Stimulated activated effector memory CD8-positive, alpha-beta T cell treated with anti-CD3 and anti-CD28 coated beads, Interleukin-12 subunit alpha, Interleukin-12 subunit beta, amount 100 ng/mL, for 72 hours (primary cell): ENCODE results near the gene MSANTD7.

ENCODE experiments used
- ATAC-seq: fragments of 150-1000 bp; cut with Tn5 transposase; 2 replicates; pipeline ENCODE4 v1.10.0; 2021
- DNase-seq, 2 donors: peaks; one replicate each; pipeline ENCODE4 v3.0.0; 2021 to 2022; ENCODE audit warnings: low spot score in 2 of 2
- H3K27ac Mint-ChIP-seq: one replicate; pipeline ENCODE4 v1.8.0; 2022; ENCODE audit warnings: mild to moderate bottlenecking, mixed read lengths
- H3K36me3 Mint-ChIP-seq: one replicate; pipeline ENCODE4 v1.8.0; 2022; ENCODE audit warnings: mild to moderate bottlenecking, mixed read lengths
- H3K4me1 Mint-ChIP-seq: one replicate; pipeline ENCODE4 v1.8.0; 2022; ENCODE audit warnings: mixed read lengths
- H3K4me3 Mint-ChIP-seq: one replicate; pipeline ENCODE4 v1.8.0; 2022; ENCODE audit warnings: mild to moderate bottlenecking, mixed read lengths
- H3K9me3 Mint-ChIP-seq: one replicate; pipeline ENCODE4 v1.8.0; 2022; ENCODE audit warnings: mixed read lengths

Gene MSANTD7

GRCh38 chr10:14822879-14823755 lies 15.0 kb upstream of the MSANTD7 start:
- peak overlapping the region; percentile 54 for H3K27ac Mint-ChIP-seq
- H3K36me3 Mint-ChIP-seq = no peaks in the 10 kb centered on the region
- no peak overlapping the region for H3K4me3 Mint-ChIP-seq
- ATAC-seq (no peak), DNase-seq (no peak)
- H3K9me3 Mint-ChIP-seq = no peaks in the 10 kb centered on the region
- peaks cover 11% of the 10 kb centered on the region for H3K4me1 Mint-ChIP-seq

- peaks cover 11% of the 10 kb centered on the region for H3K4me1 Mint-ChIP-seq
- H3K27ac Mint-ChIP-seq = no peak overlapping the region
- no peak for ATAC-seq
Observed at GRCh38 chr10:14823966-14824365, 14.1 kb upstream of the MSANTD7 start.

DNA sequence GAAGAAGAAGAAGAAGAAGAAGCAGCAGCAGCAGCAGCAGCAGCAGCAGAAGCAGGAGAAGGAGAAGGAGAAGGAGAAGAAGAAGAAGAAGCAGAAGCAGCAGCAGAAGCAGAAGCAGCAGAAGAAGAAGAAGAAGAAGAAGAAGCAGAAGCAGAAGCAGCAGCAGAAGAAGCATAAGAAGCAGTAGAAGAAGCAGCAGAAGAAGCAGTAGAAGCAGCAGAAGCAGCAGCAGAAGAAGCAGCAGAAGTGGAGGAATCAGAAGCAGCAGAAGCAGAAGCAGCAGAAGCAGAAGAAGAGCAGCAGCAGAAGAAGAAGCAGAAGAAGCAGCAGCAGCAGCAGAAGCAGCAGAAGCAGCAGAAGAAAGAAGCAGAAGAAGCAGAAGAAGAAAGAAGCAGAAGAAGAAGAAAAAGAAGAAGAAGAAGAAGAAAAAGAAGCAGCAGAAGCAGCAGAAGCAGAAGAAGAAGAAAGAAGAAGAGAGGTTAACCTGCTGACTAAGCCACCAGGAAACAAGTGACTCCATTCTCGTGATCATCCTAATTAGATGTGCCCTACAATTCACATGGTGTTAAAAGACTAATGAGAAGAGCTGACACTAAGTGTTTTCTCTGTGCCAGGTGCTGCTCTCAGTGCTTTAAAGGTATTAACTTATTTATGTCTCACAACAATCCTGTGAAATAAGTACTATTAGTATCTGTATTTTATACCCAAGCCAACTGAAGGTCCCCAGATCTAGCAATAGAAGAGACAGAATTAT lies 11.9 kb upstream of the MSANTD7 start:
- ATAC-seq = no peak
- DNase-seq = no peak
- Mint-ChIP-seq H3K27ac (peak overlapping the region; percentile 8), H3K4me1 (peaks cover 11% of the 10 kb centered on the region), H3K36me3 (no peaks in the 10 kb centered on the region), H3K9me3 (no peaks in the 10 kb centered on the region), H3K4me3 (no peak overlapping the region)

More at GRCh38 chr10:14823966-14824365, 14.1 kb upstream of the MSANTD7 start:
- no peaks in the 10 kb centered on the region for H3K9me3 Mint-ChIP-seq
- H3K4me3 Mint-ChIP-seq = no peak overlapping the region
- DNase-seq = no peak
- no peaks in the 10 kb centered on the region for H3K36me3 Mint-ChIP-seq

DNA sequence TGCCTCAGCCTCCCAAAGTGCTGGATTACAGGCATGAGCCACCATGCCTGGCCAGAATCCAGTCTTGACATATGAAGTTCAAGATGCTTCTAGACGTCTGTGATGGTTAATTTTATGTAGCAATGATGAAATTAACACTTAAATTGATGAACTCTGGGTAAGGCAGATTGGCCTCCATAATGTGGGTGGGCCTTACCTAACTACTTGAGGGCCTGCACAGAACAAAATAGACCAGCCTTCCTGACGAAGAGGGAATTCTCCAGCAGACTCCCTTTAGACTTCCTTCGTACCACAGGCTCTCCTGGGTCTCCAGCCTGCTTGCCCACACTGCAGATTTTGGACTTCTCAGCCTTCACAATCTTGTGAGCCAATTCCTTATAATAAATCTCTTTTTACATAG lies 5.0 kb upstream of the MSANTD7 start:
- peaks cover 4% of the 10 kb centered on the region for H3K36me3 Mint-ChIP-seq

GRCh38 chr10:14836208-14836607 lies 1.9 kb upstream of the MSANTD7 start:
- no peak overlapping the region for H3K27ac Mint-ChIP-seq
- H3K4me1 Mint-ChIP-seq = peaks cover 8% of the 10 kb centered on the region
- H3K9me3 Mint-ChIP-seq = no peaks in the 10 kb centered on the region
- H3K4me3 Mint-ChIP-seq = no peak overlapping the region
- peaks cover 35% of the 10 kb centered on the region for H3K36me3 Mint-ChIP-seq
- DNase-seq (no peak), ATAC-seq (no peak)

More for the DNA sequence above, 5.0 kb upstream of the MSANTD7 start:
- no peaks in the 10 kb centered on the region for H3K4me1 Mint-ChIP-seq
- H3K27ac Mint-ChIP-seq = no peak overlapping the region
- H3K9me3 Mint-ChIP-seq = no peaks in the 10 kb centered on the region
- ATAC-seq (no peak), DNase-seq (no peak)
- H3K4me3 Mint-ChIP-seq = no peak overlapping the region

- Mint-ChIP-seq H3K36me3 (peaks cover 45% of the 10 kb centered on the region), H3K9me3 (no peaks in the 10 kb centered on the region), H3K27ac (peak overlapping the region; percentile 96), H3K4me1 (peaks cover 12% of the 10 kb centered on the region), H3K4me3 (peak overlapping the region; percentile 92)
- ATAC-seq (no peak), DNase-seq (no peak)
Observed at GRCh38 chr10:14837003-14837756, 926 bp upstream of the MSANTD7 start.

DNA sequence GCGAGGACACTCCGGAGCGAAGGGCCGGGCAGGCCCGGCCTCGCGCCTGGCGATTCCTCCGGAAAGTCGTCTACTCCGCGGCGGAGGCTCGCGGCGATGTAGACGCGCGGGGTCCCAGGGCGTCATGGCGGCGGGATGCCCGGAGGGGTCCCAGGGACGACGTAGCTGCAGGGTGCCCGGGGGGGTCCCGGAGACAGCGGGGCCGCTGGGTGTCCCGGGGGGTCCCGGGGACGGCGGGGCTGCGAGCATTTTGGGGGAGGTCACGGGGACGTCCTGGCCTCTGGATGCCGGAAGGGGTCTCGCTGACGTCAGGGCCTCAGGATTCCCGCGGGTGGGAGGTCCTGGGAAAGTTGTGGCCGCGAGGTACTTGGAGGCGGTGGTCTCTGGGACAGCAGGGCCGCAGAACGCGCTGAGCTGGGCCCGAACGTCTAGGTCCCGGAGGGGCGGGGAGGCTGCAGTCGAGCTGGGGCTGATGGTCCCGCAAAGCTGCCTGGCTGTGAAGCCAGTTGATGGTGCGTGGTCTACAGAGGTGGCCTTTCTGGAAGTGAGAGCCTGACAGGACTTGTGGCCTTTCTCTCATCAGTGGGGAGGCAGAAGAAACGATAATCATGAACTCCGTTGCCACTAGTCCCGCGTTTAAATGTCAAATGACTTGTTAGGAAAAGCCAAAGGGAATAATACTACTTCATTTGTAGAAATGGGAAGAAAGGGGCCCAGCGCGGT lies 637 bp downstream of the MSANTD7 start:
- H3K4me3 Mint-ChIP-seq = peak overlapping the region; percentile 92
- peak overlapping the region; percentile 96 for H3K27ac Mint-ChIP-seq
- peaks cover 16% of the 10 kb centered on the region for H3K4me1 Mint-ChIP-seq
- H3K9me3 Mint-ChIP-seq = no peaks in the 10 kb centered on the region
- DNase-seq = peak in 1 of 2 donors; percentile 69
- H3K36me3 Mint-ChIP-seq = peaks cover 60% of the 10 kb centered on the region
- peak; percentile 22 for ATAC-seq

- Mint-ChIP-seq H3K9me3 (no peaks in the 10 kb centered on the region), H3K4me1 (peaks cover 16% of the 10 kb centered on the region), H3K4me3 (peak overlapping the region; percentile 92), H3K27ac (peak overlapping the region; percentile 96), H3K36me3 (peaks cover 65% of the 10 kb centered on the region)
- no peak for DNase-seq
- ATAC-seq = no peak
Observed at GRCh38 chr10:14839305-14839695, 1.2 kb downstream of the MSANTD7 start.

- Mint-ChIP-seq H3K4me3 (peak overlapping the region; percentile 92), H3K27ac (no peak overlapping the region), H3K9me3 (no peaks in the 10 kb centered on the region), H3K36me3 (peaks cover 74% of the 10 kb centered on the region), H3K4me1 (peaks cover 16% of the 10 kb centered on the region)
- ATAC-seq = no peak
- DNase-seq = no peak
Observed at GRCh38 chr10:14840178-14840577, 2.1 kb downstream of the MSANTD7 start.

- Mint-ChIP-seq H3K9me3 (no peaks in the 10 kb centered on the region), H3K27ac (no peak overlapping the region), H3K36me3 (peaks cover 86% of the 10 kb centered on the region), H3K4me3 (no peak overlapping the region), H3K4me1 (peaks cover 16% of the 10 kb centered on the region)
- DNase-seq (no peak), ATAC-seq (no peak)
Observed at GRCh38 chr10:14843327-14843988, 5.4 kb downstream of the MSANTD7 start.

- H3K9me3 Mint-ChIP-seq = no peaks in the 10 kb centered on the region
- DNase-seq = no peak
- H3K4me1 Mint-ChIP-seq = peaks cover 7% of the 10 kb centered on the region
- H3K4me3 Mint-ChIP-seq = no peak overlapping the region
- no peak overlapping the region for H3K27ac Mint-ChIP-seq
- ATAC-seq = no peak
- H3K36me3 Mint-ChIP-seq = peaks cover 86% of the 10 kb centered on the region
Observed at GRCh38 chr10:14844948-14845347, 6.8 kb downstream of the MSANTD7 start.

GRCh38 chr10:14852236-14852635 lies 14.1 kb downstream of the MSANTD7 start:
- Mint-ChIP-seq H3K9me3 (no peaks in the 10 kb centered on the region), H3K4me1 (no peaks in the 10 kb centered on the region), H3K4me3 (no peak overlapping the region), H3K27ac (no peak overlapping the region), H3K36me3 (peaks cover 92% of the 10 kb centered on the region)
- ATAC-seq (no peak), DNase-seq (no peak)

GRCh38 chr10:14855453-14855852 lies 17.3 kb downstream of the MSANTD7 start:
- peaks cover 93% of the 10 kb centered on the region for H3K36me3 Mint-ChIP-seq
- no peak for DNase-seq
- H3K4me1 Mint-ChIP-seq = peaks cover 11% of the 10 kb centered on the region
- H3K9me3 Mint-ChIP-seq = no peaks in the 10 kb centered on the region
- ATAC-seq = no peak
- H3K27ac Mint-ChIP-seq = no peak overlapping the region
- H3K4me3 Mint-ChIP-seq = no peak overlapping the region

- H3K36me3 Mint-ChIP-seq = peaks cover 89% of the 10 kb centered on the region
- no peaks in the 10 kb centered on the region for H3K9me3 Mint-ChIP-seq
- H3K4me3 Mint-ChIP-seq = no peak overlapping the region
- H3K4me1 Mint-ChIP-seq = peaks cover 15% of the 10 kb centered on the region
- H3K27ac Mint-ChIP-seq = peak overlapping the region; percentile 45
- ATAC-seq (no peak), DNase-seq (no peak)
Observed at GRCh38 chr10:14858338-14858960, 20.3 kb downstream of the MSANTD7 start.
